ENCODE measurements around the gene PHACTR1.

PHACTR1 gene

DNA sequence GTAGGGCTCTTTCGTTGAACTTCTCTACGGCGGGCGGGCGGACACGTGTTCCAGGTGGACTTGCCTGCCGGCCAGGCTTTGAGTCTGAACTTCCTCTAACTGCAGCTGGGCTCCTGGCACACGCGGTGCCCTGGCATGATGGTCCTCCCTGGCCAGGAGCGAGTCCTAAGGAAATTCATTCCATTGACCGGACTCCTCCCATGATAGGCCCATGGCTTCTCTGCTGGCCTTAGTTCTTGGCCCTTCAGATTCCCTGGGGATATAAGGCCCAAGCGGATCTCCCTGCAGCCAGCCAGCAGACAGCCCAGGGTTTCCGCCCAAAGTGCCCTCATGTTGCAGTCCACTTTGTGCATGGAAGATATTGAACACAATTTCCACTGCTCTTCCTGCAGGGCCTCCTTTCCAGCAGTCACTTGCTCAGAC is 572.4 kb downstream of the PHACTR1 start:
- DNase-seq (ENCODE audit: low read depth in 3 of 3), result no peak

DNA sequence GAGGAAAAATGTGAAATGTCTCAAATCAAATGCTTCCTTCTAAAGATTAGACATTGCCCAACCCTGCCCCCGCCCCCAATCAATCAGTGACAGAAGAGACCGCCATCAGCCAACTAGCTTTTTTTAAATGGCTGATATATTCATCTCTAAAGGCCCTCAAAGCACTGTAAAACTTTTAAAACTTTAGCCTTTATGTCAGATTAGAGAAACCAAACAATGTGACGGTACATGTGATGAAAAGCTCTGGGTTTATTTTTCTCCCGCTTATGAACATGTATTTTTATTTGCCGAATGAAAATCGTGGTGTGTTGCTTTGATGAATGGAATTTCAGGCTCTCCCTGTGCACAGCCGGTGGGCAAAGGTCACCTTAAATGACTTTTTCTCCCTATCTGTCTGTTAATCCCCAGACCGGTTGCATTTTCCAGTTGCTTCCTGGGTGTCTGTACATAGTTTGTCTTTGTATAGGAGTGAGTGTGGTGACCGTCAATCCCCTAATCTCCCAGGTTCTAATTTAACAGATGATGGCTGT is 573.3 kb downstream of the PHACTR1 start:
- no peak for DNase-seq (ENCODE audit: low read depth in 3 of 3)

DNA sequence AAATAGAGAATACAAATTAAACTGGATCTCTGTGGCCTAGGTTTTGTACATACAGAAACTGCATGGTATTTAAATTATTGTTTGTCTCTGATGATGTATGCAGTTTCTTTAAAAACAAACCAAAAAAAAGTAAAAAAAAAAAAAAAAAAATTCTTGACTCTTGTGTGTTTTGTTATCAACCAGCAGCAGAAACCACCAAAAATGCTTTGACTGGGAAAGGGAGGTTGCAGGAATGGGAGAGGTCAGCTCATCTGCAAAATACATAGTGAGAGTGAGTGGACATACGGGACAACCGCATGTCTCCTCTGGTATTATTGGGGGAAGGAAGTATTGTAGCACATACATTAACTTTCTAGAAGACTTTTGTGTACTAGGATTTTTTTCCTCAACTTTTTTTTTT is 573.8 kb downstream of the PHACTR1 start:
- DNase-seq (ENCODE audit: low read depth in 3 of 3), result no peak

DNA sequence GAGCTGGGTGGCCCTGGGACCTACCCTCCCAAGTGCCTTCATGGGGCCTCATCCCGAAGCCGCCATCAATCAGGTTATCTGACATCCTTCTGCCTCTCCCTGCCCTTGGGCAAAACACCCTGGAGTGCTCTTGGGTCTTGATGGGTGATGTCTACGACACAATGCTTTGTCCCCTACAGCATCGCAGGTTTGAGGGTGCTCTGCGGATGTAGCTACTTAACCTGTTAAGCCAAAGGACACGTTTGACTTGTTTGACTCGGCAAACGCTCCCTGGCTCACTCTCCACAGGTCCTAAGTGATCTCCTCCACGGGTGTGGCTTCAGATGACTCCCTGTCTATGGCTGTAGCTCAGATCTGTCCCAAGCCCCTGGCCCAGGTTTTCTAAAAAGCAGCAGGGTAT is 576.2 kb downstream of the PHACTR1 start:
- DNase-seq (ENCODE audit: low read depth in 3 of 3), result no peak

DNA sequence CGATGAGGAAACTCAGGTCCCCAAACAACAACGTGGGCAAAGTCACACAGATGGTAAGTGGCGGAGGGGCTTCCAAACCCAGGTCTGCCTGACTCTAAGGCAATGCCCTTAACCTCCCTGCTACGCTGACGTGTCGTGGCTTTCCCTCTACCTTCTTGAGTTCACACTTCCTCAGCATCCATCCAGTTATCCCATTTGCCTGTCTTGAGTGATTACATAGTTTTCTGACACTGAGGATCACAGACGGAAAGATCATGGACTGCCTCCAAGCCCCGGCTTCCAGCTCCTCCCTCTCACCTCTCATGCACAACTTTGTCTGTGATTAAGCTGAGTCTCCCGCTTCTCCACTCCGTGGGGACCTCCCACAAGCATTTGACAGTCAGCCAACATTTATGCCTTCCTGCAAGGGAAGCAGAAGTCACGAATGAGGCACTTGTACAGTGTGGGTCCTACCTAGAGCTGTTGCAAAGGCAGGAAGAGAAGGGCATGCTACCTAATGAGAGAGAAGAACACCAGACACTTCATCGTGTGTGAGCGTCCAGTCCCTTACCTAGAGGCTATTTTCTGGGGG is 578.0 kb downstream of the PHACTR1 start:
- no peak for DNase-seq (ENCODE audit: low read depth in 3 of 3)

DNA sequence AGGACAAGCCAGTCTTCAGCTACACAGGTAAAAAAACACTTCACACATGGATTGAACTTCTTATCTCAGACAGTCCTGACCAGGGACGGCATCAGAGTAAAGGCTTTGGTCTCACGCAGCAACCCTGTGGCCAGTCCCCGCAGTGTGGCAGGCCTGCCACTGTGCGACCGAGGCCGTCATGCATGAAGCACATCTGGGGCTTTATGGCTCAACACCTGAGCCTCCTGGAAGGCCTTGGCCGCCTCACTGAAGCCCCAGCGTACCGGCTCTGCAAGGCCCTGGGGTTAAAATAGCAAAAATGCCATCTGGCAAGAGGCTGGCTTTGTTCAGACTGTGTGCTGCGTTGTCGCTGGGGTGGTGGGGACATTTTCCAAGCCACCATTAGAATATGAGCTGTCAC is 579.0 kb downstream of the PHACTR1 start:
- no peak for DNase-seq (ENCODE audit: low read depth in 3 of 3)

DNA sequence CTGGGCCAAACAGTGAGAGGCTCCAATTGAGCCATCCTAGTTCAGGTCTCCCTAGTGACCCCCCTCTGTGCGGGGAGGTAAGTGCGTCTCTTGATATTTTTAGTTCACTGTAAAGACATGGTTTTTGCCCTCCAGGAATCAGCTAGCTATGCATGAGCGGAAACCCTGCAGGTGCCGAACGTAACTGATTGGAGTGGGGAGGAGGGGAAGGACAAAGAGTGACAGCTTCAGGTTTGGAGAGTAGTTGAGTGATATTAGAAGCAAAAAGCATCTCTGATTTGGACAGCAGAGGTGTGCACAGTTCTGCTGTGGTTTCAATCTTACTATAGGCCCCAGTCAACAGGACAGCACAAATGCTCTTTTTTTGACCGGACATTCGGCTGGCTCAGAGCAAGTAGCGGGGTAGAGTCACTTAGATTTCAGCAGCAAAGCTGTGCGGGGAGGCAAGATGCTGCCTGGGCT is 580.0 kb downstream of the PHACTR1 start:
- DNase-seq (ENCODE audit: low read depth in 3 of 3), result no peak

DNA sequence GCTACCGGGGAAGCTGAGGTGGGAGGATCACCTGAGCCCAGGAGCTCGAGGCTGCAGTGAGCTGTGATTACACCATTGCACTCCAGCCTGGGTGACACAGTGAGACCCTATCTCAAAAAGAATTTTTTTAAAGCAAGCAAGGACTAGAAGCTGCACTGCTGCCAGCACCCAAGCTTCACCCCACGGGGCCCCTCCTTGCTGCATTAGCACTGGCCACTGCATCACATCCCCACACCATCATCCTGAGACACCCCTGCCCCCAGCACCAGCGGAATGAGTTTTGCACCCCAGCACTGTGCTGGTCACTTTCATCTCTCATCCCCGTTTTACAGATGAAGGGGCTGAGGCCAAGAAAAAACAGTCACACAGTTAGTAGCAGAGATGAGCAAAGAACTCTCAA is 580.8 kb downstream of the PHACTR1 start:
- DNase-seq (ENCODE audit: low read depth in 3 of 3), result no peak

DNA sequence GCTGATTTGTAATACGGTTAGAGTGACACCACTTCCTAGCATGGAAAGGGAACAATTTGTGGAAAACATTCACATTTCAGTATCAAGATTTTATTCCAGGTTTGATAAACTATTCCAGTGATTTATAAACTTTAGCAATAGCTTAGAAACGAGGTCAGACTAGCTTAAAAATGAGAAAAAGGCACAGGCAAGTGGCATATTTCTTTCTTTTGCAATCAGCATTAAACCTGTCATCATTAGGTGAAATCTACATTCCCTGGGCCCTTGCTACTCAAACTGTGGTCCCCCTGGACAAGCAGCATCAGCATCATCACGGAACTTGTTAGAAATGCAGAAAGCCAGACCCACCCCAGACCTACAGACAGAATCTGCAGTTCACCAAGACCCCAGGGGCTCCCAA is 581.9 kb downstream of the PHACTR1 start:
- no peak for DNase-seq (ENCODE audit: low read depth in 3 of 3)

DNA sequence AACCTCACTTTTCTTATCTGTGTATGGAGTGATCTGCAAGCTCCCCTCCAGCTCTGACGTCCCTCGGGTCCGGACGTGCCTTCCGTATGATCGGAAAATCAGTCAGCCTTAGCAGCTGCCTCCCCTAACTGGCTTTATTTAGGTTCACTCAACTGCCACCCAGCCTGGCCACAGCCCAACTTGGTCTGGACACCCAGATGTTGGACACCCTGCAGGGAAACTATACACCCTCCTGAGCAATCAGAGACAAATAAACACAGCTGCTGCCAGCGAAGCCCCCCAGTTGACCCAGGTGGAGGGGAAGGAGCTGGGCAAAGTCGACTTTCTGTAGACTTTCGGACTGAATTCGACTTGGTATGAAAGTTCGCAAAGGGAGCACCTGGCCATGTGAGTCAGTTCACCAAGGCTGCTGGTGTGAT is 582.8 kb downstream of the PHACTR1 start:
- no peak for DNase-seq (ENCODE audit: low read depth in 3 of 3)

DNA sequence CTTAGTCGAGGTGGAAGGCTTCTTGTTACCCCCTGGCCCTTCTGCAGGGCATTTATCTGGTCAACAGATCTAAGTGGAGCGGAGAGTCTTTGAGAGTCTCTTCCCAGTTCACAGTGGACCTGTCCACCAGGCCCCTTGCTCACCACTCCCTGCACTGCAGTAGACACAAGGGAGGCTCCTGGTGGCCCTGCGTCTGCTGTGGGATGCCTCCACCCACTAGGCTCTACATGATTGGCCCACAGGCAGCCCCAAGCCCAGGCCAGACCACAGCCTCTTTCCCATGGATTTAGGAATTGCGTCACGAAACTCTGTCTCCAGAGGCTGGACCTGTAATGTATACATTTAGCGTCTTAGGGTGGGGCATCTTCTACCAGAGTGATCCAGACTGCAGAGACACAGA is 583.4 kb downstream of the PHACTR1 start:
- no peak for DNase-seq (ENCODE audit: low read depth in 3 of 3)

DNA sequence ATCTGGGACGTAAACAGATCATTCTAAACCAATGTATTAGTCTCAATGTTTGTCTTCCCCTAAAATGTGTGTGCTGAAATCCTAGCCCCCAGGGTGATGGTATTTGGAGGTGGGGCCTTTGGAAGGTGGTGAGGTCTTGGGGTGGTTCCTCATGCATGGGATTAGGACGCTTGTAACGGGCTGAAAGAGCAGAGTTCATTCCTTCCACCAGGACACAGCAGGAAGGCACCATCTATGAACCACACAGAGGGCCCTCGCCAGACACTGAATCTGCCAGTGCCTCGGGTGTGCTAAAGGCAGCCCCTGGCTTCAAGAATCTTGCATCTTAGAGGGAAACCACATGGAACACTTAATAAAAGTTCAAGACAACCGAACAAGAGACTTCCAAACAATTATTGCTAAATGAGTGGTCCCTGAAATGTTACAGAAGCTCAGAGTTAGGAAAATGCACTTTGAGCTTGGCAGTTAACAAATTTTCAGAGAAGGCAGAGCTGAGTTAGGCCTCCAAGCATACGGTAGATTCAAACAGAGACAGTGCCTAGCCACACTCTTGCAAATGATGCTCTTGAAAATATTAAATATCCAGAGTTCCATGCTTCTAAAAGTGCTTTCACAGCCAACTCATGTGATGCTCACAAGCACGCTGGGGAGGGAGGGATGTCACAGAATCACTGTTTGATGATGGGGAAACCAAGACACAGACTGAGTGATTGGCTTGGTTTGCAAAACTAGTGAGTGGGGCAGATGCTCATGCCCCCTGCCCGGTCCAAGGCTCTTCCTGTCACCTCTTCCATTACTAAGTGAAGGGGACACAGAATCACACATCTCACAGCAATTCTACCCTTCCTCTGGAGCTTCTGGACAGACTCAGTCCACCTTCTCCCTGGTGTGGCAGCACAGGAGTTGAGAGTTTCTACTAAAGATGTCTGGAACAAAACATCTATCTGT is 584.4 kb downstream of the PHACTR1 start:
- no peak for DNase-seq (ENCODE audit: low read depth in 3 of 3)

DNA sequence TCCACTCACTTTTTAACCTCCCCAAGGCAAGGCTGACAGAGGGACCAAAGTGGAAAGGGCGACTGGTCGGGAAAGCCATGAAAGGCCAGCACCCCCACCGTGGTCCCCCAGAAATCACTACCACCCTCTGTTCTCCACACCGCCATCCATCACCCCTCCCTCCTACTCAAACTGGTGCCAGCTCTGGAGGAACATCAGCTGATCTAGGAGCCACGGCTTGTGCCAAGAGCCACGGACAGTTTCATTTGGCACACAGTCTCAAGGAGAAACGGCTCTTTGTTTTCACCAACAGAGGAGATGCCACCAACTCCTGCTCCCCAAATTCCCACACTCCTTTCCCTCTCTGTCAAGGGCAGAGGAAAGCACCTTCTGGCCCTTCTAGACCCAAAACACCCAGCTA is 585.7 kb downstream of the PHACTR1 start:
- DNase-seq (ENCODE audit: low read depth in 3 of 3), result no peak

DNA sequence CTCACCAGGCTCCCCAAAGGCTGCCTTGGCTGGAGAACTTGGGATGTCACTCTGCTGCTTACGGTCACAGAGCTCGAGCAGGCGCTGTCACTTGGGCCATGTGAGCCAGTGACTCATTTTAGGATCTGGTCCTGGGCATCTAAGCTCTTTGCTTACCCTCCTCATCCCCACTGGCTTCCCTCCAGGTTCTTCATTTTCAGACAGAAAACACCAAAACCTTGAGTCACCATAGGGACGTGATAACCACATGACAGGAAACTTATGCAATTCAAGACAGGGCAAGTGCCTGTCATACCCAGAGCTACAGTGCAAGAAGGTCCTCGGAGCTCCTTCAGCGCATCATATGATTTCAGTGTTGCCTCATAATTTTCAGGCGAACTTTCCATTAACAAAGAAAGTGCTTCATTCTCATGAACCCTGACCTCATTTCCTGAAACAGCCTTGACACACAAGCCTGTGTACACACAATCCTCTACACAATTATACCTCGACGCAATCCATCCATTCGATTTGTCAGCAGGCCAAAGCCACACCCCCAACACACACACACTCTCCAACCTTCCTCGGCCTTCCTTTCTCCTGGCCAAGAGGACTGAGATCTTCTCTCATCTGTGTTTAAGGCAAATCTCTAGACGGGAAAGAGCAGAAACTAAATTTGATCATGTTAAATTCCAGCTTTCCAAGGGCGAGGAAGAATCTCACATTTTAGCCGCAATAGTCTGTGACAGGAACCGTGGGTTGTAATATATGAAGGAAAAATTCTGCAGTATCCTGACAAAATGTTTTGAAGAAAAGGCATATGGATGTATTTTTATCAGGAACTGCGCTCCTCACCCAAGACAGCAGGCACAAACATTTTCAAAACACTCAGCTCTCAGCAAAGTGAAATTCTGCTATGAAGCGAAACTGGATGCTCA is 586.4 kb downstream of the PHACTR1 start:
- peak; percentile 4 to 44 (median 32) for DNase-seq (ENCODE audit: low read depth in 3 of 3)

DNA sequence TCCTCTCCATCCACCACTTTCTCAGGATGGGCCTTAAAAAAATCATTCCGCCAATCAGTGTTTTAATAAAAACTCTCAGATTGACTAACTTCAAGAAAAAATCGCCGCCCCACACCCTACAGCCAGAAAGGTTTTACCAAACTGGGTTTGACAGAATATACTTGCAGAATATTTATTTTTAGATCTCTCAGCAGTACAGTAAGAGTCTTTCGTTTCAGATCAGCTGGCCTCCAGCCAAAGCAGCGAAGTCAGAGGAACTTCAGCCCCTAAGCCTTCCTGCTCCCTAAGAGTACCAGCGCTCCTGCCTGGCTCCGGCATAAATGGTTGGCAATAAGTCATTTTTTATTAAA is 587.1 kb downstream of the PHACTR1 start:
- DNase-seq (ENCODE audit: low read depth in 3 of 3), result peak in 2 of 3 donors; percentile 5 to 14

DNA sequence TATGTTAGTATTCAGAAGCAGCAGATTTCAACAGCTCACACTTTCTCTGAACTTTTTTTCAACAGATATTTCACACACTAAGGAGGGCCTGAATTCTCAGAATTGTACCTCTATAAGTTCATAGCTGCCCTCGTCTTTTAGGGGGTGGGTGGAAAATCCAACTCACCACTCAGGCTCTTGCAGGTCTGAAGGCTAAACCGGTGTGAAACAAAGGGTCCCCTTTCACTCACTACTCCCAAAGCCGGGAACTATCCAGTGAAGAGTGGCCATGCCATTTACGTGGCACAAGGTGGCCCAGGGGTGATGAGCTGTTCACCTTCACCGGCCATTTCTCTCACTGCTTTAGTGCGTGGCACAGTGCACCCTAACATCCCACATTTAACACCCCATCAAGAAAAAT is 587.5 kb downstream of the PHACTR1 start:
- no peak for DNase-seq (ENCODE audit: low read depth in 3 of 3)

DNA sequence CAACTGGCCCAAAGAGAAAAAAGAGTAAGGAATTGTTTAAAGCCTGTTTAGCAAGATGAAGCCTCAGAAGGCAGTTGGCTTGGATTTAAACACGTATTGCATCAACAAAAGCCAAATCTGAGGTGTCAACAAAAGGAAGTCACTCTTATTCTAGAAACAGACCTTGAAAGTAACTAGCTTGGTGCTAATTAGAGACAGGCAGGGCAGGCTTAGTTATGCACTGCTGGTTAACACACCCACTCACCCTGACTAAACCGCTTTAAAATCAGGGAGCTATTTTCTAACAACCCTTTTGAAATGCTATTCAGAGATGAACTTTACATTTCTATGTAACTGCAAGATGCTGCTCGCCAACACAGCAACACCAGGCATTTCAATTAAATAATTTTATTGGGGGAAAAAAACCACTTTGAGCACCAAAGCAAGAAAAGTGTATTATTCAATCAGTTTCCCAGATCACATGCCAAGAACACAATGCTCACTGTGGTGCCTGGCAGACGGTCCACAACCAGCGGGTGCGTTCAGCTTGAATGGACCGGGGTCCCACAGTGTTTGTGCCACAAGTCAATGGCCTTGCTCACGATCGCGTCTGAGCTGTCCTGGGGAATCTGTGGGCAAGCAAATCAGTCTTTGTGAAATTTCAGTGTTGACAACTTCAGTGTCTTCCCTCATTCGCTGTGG is 588.2 kb downstream of the PHACTR1 start:
- DNase-seq (ENCODE audit: low read depth in 3 of 3), result no peak

DNA sequence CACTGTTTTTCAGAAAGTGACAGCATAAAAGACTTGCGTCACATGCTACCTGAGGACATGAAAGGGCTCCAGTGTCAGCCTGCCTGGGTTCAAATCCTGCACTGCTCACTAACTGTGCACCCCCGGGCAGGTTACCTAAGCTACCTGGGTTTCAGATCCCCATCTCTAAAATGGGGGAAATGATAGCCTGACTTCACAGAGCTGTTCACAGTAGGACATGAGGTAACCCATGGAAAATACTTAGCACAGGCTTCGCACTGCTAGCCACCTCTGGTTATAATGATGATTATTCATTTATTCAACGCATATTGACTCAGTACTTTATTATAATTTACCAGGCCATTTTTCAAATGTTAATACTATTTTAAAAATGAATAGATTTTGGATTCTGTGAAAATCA is 588.7 kb downstream of the PHACTR1 start:
- DNase-seq (ENCODE audit: low read depth in 3 of 3), result no peak

DNA sequence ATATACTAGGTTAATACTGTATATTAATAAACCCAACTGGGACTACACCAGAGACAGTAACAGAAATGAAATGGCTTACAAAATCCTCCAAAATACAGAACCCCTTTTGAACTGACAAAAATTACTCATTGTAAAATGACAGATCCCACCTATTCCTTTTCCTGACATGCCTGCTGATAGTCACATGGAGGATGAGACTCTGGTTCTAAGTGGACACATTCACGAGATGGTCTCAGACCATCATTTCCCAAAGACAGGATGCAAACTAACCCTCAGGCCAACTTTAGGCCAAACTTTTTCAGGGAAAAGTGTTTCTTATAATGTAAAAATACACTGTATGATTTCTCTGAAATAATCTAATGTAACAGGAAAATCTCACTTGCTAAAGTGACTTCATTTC is 589.2 kb downstream of the PHACTR1 start:
- no peak for DNase-seq (ENCODE audit: low read depth in 3 of 3)

DNA sequence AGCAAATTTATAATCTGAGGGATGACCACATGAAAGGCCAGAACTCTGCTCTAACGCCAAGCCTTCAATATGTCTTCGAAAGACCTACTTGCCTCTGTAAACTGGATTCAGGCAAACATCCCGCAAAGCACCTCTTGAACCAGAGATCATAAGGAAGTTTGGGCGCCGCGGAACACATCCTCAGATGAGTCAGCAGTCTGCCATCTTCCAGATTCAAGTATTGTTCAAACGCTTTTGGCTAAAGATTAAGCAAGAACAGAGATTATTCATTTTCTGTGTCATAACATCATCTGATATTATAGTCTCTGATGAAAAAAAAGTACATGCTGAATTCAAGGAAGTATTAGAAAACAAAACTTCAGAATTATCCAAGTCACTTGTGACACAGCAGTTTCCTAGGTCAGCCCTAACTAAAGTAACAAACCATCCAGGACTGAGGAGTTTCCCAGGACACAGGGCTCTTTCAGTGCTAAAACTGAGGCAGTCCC is 591.0 kb downstream of the PHACTR1 start:
- DNase-seq (ENCODE audit: low read depth in 3 of 3), result no peak

DNA sequence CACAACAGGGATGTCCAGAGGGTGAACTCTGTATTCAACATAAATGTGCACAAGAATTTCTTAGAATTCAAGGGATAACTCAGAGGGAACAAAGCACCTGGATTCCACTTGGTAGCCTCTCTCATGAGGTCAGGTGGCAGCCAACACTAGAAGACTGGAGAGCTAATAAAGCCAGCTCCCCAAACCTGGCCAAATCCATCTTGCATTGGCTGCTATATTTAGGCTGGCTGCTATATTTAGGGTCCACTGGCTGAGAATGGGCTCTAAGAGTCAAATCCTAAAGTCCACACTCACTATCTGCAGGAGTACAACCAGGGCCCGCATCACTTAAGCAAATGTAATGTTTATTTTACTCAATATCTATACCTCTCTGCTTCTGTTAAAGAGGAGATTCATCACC is 591.8 kb downstream of the PHACTR1 start:
- no peak for DNase-seq (ENCODE audit: low read depth in 3 of 3)
